Fibroblast of the aortic adventitia (primary cell): Measurements from ENCODE around the gene WDR20. TPM values are rescaled to one million over a fixed set of nuclear protein-coding genes. Genes with fewer than 3 reads are reported as not detected.

Source experiments
- DNase-seq: peaks from one replicate; pipeline ENCODE4 v3.0.0-alpha.2; 2010; ENCODE audit warnings: low read depth
- H3K4me3 ChIP-seq: 2 replicates; pipeline ENCODE4 v1.5.1; 2011; ENCODE audit warnings: low read depth, mild to moderate bottlenecking, control low read depth, low read length, moderate library complexity
- CTCF ChIP-seq: IDR thresholded peaks from 2 replicates; pipeline ENCODE4 v1.5.1; 2011; ENCODE audit warnings: mild to moderate bottlenecking, low read length, control low read depth, inconsistent platforms; ENCODE audit not compliant: insufficient read depth
- total RNA-seq: library from RNA; depleted of rRNA; stranded (reverse); fragments of >200 nt; gene quantifications from 2 replicates; pipeline ENCODE4 v1.2.3, GENCODE V29; 2012; ENCODE audit warnings: low replicate concordance

Gene WDR20
- total RNA-seq, 1 donor = 14.6 TPM

- DNase-seq = no peak
- peak overlapping the region; percentile 97 for H3K4me3 ChIP-seq
- no peak for TF ChIP-seq CTCF
These were observed 1.2 kb upstream of the WDR20 start for GRCh38 chr14:102138535-102138934.

GRCh38 chr14:102138961-102139285 is 774 bp upstream of the WDR20 start:
- no peak for TF ChIP-seq CTCF
- H3K4me3 ChIP-seq = peak overlapping the region; percentile 97
- no peak for DNase-seq

- no peak for DNase-seq
- TF ChIP-seq CTCF = no peak
- peak overlapping the region; percentile 97 for H3K4me3 ChIP-seq
These were observed 491 bp downstream of the WDR20 start for GRCh38 chr14:102140027-102140749.

- H3K4me3 ChIP-seq = peak overlapping the region; percentile 97
- TF ChIP-seq CTCF = no peak
- DNase-seq = peak; percentile 26
These were observed 1.1 kb downstream of the WDR20 start for GRCh38 chr14:102140750-102141145.

GRCh38 chr14:102141797-102142196 is 2.1 kb downstream of the WDR20 start:
- no peak for DNase-seq
- H3K4me3 ChIP-seq = peak overlapping the region; percentile 6
- TF ChIP-seq CTCF = no peak

- TF ChIP-seq CTCF = no peak
- no peak for DNase-seq
- H3K4me3 ChIP-seq = no peak overlapping the region
These were observed 5.2 kb downstream of the WDR20 start for GRCh38 chr14:102144914-102145313.

- no peak for TF ChIP-seq CTCF
- DNase-seq = no peak
- no peak overlapping the region for H3K4me3 ChIP-seq
These were observed 5.7 kb downstream of the WDR20 start for GRCh38 chr14:102145395-102145794.
